K562 treated with DMSO at 1 percent for 4 hours (cell line): ENCODE results near the gene IDH3G. TPM values are rescaled to one million over a fixed set of nuclear protein-coding genes. Genes with fewer than 3 reads are reported as not detected.

Source experiments
- total RNA-seq: library from RNA; unstranded; fragments of 300-600 nt; gene quantifications from 2 replicates; pipeline ENCODE4 v1.2.3, GENCODE V29; 2022; ENCODE audit not compliant: insufficient read depth

Gene IDH3G
- total RNA-seq, result 78.4 and 81.7 TPM in 2 replicates

GRCh38 chrX:153794018-153794896, at the start of gene IDH3G, which contains the start of gene SSR4:
Gene IDH3G (minus strand): TSS chrX:153794375. CDS start chrX:153794326, 49 bp downstream.
Gene SSR4 (plus strand): TSS chrX:153794668. CDS start chrX:153794688, 20 bp downstream.

DNA sequence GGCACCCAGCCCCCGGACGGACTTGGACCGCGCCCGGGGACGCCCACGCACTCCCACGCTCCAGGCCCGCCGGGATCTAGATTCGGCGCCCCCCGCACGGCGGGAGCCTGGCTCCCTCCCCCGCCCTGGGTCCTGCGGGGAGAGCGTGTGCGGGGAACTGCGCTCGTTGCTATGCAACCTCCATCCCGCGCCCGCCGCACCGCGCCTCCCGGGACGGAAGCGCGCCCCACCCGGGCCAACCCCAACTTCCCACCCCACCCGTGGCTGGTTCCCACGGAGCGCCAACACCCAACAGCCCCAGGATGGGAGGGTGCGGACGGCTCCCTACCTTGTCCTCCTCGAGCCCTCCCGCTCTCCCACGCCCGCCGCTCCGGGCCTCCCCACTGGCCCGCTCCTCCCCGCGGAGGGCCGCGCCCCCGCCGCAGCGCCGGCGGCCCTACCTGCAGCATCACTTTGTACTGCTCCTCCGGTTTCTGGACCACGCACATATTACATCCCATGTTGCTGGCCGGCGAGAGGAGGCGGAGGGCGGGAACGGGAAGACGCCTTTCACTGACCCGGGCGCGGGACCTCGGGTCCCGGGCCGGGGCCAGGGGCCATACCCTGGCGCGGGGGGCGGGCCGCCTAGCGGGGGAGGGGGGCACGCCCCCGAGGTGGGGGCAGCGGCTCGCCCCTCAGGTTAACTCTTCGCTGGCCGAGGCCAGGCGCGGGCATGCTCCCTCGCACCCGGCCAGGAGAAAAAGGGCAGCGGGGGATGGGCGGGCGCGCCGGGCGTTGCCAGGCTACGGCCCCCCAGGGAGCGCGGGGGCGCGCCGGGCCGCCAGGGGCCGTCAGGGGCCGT, 35.8 kb upstream of the IDH3G start, which contains the start of gene PDZD4:
TSS of gene PDZD4 (minus strand) at position 746 of the 841 bp plus-strand sequence. CDS start at position 500, 246 bp downstream.

GRCh38 chrX:153780678-153781427, 13.3 kb downstream of the IDH3G start, which contains the start of gene SRPK3:
Gene SRPK3 (plus strand): TSS chrX:153781041. CDS start chrX:153781087, 46 bp downstream.

DNA sequence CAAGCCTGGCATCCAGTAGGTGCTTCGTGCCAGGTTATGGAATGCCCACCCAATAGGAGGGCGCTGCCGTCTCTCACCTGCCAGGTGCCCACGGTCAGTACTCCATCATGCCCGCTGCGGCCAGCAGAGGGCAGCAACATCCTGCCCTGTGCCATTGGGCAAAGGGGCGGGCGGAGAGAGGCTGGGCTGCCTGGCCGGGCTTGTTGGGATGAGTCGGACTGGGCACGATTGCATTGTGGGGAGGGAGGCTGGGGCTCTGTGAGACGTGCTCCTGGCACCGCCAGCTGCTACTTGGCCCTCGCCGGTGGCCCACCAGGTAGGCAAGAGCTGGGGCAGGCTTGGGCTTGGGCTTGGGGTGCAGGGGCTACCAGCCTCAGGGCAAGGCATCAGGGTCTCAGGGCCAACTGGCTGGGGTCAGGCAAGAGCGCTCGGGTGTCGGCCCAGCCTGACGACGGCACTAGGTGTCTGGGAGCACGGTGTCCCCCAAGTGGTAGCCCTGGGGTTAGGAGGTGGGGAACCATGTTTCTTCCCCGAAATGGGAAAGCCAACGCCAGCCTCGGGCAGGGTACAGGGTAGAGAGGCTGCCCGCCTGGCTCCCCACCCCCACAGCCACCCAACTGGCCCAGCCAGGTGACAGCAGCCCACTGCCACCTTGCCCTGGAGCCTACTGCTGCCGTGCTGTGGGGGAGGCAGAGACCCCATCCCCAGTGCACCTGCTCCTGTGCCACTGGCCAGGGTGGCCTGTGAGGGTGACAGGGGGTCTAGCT, 30.0 kb downstream of the IDH3G start, which contains the start of gene PLXNB3:
TSS of gene PLXNB3 (plus strand) at position 261 of the 767 bp plus-strand sequence. CDS start 1,287 bp downstream, outside the sequence.

Other genes starting within 250 kb of the IDH3G start
- 38.9 and 42.8 TPM in 2 replicates for gene CCNQ, start 195.2 kb downstream of the IDH3G start, total RNA-seq
- gene DUSP9, start 147.2 kb downstream of the IDH3G start, total RNA-seq, result 2.4 and 4.0 TPM in 2 replicates
- 1.6 and 2.5 TPM in 2 replicates for gene PNCK, start 120.6 kb downstream of the IDH3G start, total RNA-seq
- gene SLC6A8, start 106.4 kb downstream of the IDH3G start, total RNA-seq, result 27.8 and 36.7 TPM in 2 replicates
- gene BCAP31, start 70.0 kb downstream of the IDH3G start, total RNA-seq, result 199 and 219 TPM in 2 replicates
- gene ABCD1, start 69.5 kb downstream of the IDH3G start, total RNA-seq, result 21.7 and 26.7 TPM in 2 replicates
- 0.46 and 1.1 TPM in 2 replicates for gene PLXNB3, start 30.1 kb downstream of the IDH3G start, total RNA-seq
- gene SRPK3, start 13.3 kb downstream of the IDH3G start, total RNA-seq, result not detected in 2 replicates
- 768 and 792 TPM in 2 replicates for gene SSR4, start 293 bp upstream of the IDH3G start, total RNA-seq
- gene PDZD4, start 36.2 kb upstream of the IDH3G start, total RNA-seq, result not detected in 2 replicates
- gene L1CAM, start 91.8 kb upstream of the IDH3G start, total RNA-seq, result 1.4 TPM in 1 of 2 replicates, not detected in the other
- gene AVPR2, start 110.3 kb upstream of the IDH3G start, total RNA-seq, result 1.2 TPM in 1 of 2 replicates, not detected in the other
- 149 and 176 TPM in 2 replicates for gene ARHGAP4, start 131.9 kb upstream of the IDH3G start, total RNA-seq
- gene NAA10, start 140.7 kb upstream of the IDH3G start, total RNA-seq, result 124 and 134 TPM in 2 replicates
- 46.8 and 64.1 TPM in 2 replicates for gene RENBP, start 150.3 kb upstream of the IDH3G start, total RNA-seq
- gene HCFC1, start 177.4 kb upstream of the IDH3G start, total RNA-seq, result 42.3 and 61.1 TPM in 2 replicates
- gene TMEM187, start 178.4 kb upstream of the IDH3G start, total RNA-seq, result 9.9 and 12.7 TPM in 2 replicates
- gene IRAK1, start 225.5 kb upstream of the IDH3G start, total RNA-seq, result 197 and 199 TPM in 2 replicates